Panc1 (cell line): Measurements from ENCODE around the gene SIGLEC11.

ENCODE experiments used
- POLR2AphosphoS5 ChIP-seq: IDR thresholded peaks from 2 replicates; pipeline ENCODE4 v1.6.1; 2012; ENCODE audit warnings: mild to moderate bottlenecking, low read depth, low read length, moderate library complexity
- SIN3A ChIP-seq: IDR thresholded peaks from 2 replicates; pipeline ENCODE4 v1.6.1; 2012; ENCODE audit warnings: low read depth, mild to moderate bottlenecking, low read length, moderate library complexity, borderline replicate concordance; ENCODE audit not compliant: insufficient read depth
- TCF7L2 ChIP-seq: IDR thresholded peaks from 2 replicates; pipeline ENCODE4 v1.6.1; 2011; ENCODE audit warnings: mild to moderate bottlenecking, low read depth, low read length, inconsistent platforms
- TF ChIP-seq, protein P1 (sequence below): fragments of 450-650 bp; IDR thresholded peaks from 2 replicates; pipeline ENCODE4 v1.5.1; 2017; ENCODE audit warnings: mild to moderate bottlenecking
- TF ChIP-seq, protein P2 (sequence below), 2 experiments: IDR thresholded peaks; 2 replicates each; pipeline ENCODE4 v1.6.1; 2011 to 2012; ENCODE audit warnings: low read depth in 2 of 2, control low read depth in 1 of 2, low read length in 1 of 2, mild to moderate bottlenecking in 1 of 2, moderate library complexity in 1 of 2; ENCODE audit not compliant: insufficient read depth in 1 of 2

GRCh38 chr19:49975051-49975450 lies 14.1 kb upstream of the SIGLEC11 start:
- TF ChIP-seq, protein P1, sequence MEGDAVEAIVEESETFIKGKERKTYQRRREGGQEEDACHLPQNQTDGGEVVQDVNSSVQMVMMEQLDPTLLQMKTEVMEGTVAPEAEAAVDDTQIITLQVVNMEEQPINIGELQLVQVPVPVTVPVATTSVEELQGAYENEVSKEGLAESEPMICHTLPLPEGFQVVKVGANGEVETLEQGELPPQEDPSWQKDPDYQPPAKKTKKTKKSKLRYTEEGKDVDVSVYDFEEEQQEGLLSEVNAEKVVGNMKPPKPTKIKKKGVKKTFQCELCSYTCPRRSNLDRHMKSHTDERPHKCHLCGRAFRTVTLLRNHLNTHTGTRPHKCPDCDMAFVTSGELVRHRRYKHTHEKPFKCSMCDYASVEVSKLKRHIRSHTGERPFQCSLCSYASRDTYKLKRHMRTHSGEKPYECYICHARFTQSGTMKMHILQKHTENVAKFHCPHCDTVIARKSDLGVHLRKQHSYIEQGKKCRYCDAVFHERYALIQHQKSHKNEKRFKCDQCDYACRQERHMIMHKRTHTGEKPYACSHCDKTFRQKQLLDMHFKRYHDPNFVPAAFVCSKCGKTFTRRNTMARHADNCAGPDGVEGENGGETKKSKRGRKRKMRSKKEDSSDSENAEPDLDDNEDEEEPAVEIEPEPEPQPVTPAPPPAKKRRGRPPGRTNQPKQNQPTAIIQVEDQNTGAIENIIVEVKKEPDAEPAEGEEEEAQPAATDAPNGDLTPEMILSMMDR, result no peak
- TF ChIP-seq POLR2AphosphoS5 (no peak), TCF7L2 (no peak), SIN3A (no peak)
- TF ChIP-seq, protein P2, sequence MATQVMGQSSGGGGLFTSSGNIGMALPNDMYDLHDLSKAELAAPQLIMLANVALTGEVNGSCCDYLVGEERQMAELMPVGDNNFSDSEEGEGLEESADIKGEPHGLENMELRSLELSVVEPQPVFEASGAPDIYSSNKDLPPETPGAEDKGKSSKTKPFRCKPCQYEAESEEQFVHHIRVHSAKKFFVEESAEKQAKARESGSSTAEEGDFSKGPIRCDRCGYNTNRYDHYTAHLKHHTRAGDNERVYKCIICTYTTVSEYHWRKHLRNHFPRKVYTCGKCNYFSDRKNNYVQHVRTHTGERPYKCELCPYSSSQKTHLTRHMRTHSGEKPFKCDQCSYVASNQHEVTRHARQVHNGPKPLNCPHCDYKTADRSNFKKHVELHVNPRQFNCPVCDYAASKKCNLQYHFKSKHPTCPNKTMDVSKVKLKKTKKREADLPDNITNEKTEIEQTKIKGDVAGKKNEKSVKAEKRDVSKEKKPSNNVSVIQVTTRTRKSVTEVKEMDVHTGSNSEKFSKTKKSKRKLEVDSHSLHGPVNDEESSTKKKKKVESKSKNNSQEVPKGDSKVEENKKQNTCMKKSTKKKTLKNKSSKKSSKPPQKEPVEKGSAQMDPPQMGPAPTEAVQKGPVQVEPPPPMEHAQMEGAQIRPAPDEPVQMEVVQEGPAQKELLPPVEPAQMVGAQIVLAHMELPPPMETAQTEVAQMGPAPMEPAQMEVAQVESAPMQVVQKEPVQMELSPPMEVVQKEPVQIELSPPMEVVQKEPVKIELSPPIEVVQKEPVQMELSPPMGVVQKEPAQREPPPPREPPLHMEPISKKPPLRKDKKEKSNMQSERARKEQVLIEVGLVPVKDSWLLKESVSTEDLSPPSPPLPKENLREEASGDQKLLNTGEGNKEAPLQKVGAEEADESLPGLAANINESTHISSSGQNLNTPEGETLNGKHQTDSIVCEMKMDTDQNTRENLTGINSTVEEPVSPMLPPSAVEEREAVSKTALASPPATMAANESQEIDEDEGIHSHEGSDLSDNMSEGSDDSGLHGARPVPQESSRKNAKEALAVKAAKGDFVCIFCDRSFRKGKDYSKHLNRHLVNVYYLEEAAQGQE (IDR thresholded peaks at IDR 0.05; ENCODE audit: insufficient read depth in 1 of 2, low read depth in 2 of 2, low read length in 1 of 2), result no peak
